ENCODE data around the gene ITGBL1.

Gene ITGBL1

GRCh38 chr13:101709952-101710351 is 257.5 kb downstream of the ITGBL1 start:
- intact Hi-C loops (cut with DNase I): no loop called here
- DNase-seq: no peak

GRCh38 chr13:101711307-101712025 is 259.0 kb downstream of the ITGBL1 start:
- intact Hi-C loops (cut with DNase I): no loop called here
- no peak for DNase-seq

GRCh38 chr13:101712026-101712348 is 259.5 kb downstream of the ITGBL1 start:
- DNase-seq: no peak
- intact Hi-C loops (cut with DNase I): no loop called here

- intact Hi-C loops (cut with DNase I): no loop called here
- DNase-seq: no peak
These were observed 261.7 kb downstream of the ITGBL1 start for GRCh38 chr13:101714195-101714594.

GRCh38 chr13:101717353-101717752 is 264.9 kb downstream of the ITGBL1 start:
- intact Hi-C loops (cut with DNase I): no loop called here
- DNase-seq: no peak

- DNase-seq: no peak
- intact Hi-C loops (cut with DNase I): no loop called here
These were observed 266.0 kb downstream of the ITGBL1 start for GRCh38 chr13:101718496-101718895.

GRCh38 chr13:101726681-101727080 is 274.2 kb downstream of the ITGBL1 start:
- DNase-seq: no peak
- intact Hi-C loops (cut with DNase I): no loop called here

GRCh38 chr13:101727118-101727517 is 274.6 kb downstream of the ITGBL1 start:
- intact Hi-C loops (cut with DNase I): no loop called here
- DNase-seq: no peak

- intact Hi-C loops (cut with DNase I): no loop called here
These were observed 275.5 kb downstream of the ITGBL1 start for GRCh38 chr13:101728021-101728420.

GRCh38 chr13:101728615-101729014 is 276.1 kb downstream of the ITGBL1 start:
- no peak for DNase-seq
- intact Hi-C loops (cut with DNase I): no loop called here

More at GRCh38 chr13:101728021-101728420, 275.5 kb downstream of the ITGBL1 start:
- DNase-seq: no peak

- no peak for DNase-seq
- intact Hi-C loops (cut with DNase I): no loop called here
These were observed 278.0 kb downstream of the ITGBL1 start for GRCh38 chr13:101730420-101731000.

- no peak for DNase-seq
These were observed 284.1 kb downstream of the ITGBL1 start for GRCh38 chr13:101736566-101736965.

GRCh38 chr13:101738336-101738735 is 285.9 kb downstream of the ITGBL1 start:
- intact Hi-C loops (cut with DNase I): no loop called here
- no peak for DNase-seq

More at GRCh38 chr13:101736566-101736965, 284.1 kb downstream of the ITGBL1 start:
- intact Hi-C loops (cut with DNase I): no loop called here

GRCh38 chr13:101739382-101740178 is 287.1 kb downstream of the ITGBL1 start:
- DNase-seq: no peak
- intact Hi-C loops (cut with DNase I): no loop called here

- DNase-seq: no peak
- intact Hi-C loops (cut with DNase I): no loop called here
These were observed 294.0 kb downstream of the ITGBL1 start for GRCh38 chr13:101746513-101746912.

GRCh38 chr13:101747039-101747438 is 294.6 kb downstream of the ITGBL1 start:
- no peak for DNase-seq
- intact Hi-C loops (cut with DNase I): no loop called here

- no peak for DNase-seq
- intact Hi-C loops (cut with DNase I): no loop called here
These were observed 297.1 kb downstream of the ITGBL1 start for GRCh38 chr13:101749584-101749983.

GRCh38 chr13:101751488-101751887 is 299.0 kb downstream of the ITGBL1 start:
- DNase-seq: no peak
- intact Hi-C loops (cut with DNase I): loop anchor here (10.0 kb wide), 1 partner anchor 237 kb away; no protein-coding TSS in a partner anchor

GRCh38 chr13:101752432-101752831 is 300.0 kb downstream of the ITGBL1 start:
- no peak for DNase-seq
- intact Hi-C loops (cut with DNase I): loop anchor here (10.0 kb wide), 1 partner anchor 238 kb away; no protein-coding TSS in a partner anchor

- intact Hi-C loops (cut with DNase I): loop anchor here (5.0 to 10.0 kb wide), 2 partner anchors 241 to 608 kb away; no protein-coding TSS in a partner anchor
- no peak for DNase-seq
These were observed 302.9 kb downstream of the ITGBL1 start for GRCh38 chr13:101755228-101755887.

Measured in head of caudate nucleus (tissue), 42 donors.